Stimulated activated CD8-positive, alpha-beta memory T cell treated with anti-CD3 and anti-CD28 coated beads, Interleukin-2, amount 100 ng/mL, for 1 hour (primary cell): ENCODE measurements around the gene F2RL1.
"Not testable (repeated sequence)": the region's sequence is repeated elsewhere in the genome, so short reads cannot be mapped to it uniquely, and the experiment has no call there.

ENCODE experiments used
- DNase-seq, 2 donors: peaks; one replicate each; pipeline ENCODE4 v3.0.0-alpha.2; 2020; ENCODE audit warnings: low read depth in 2 of 2

Gene F2RL1

GRCh38 chr5:76849419-76850291, 30.8 kb downstream of the F2RL1 start, which contains the start of gene S100Z:
Gene S100Z (plus strand): TSS chr5:76850014. CDS start chr5:76875360, 25,346 bp downstream.
- peak in 1 of 2 donors; percentile 5 for DNase-seq

- DNase-seq, result no peak
Measured at GRCh38 chr5:76850543-76851145, 31.8 kb downstream of the F2RL1 start.

- no peak for DNase-seq
Measured at GRCh38 chr5:76851728-76852369, 33.0 kb downstream of the F2RL1 start.

GRCh38 chr5:76852772-76853171, 33.9 kb downstream of the F2RL1 start:
- no peak for DNase-seq

GRCh38 chr5:76853741-76854140, 34.9 kb downstream of the F2RL1 start:
- not testable (repeated sequence) for DNase-seq

GRCh38 chr5:76854644-76855043, 35.8 kb downstream of the F2RL1 start:
- DNase-seq, result no peak

GRCh38 chr5:76855501-76855900, 36.7 kb downstream of the F2RL1 start:
- DNase-seq, result not testable (repeated sequence)

- no peak for DNase-seq
Measured at GRCh38 chr5:76855961-76856360, 37.1 kb downstream of the F2RL1 start.

GRCh38 chr5:76856800-76857199, 38.0 kb downstream of the F2RL1 start:
- not testable (repeated sequence) for DNase-seq

GRCh38 chr5:76859591-76860247, 40.9 kb downstream of the F2RL1 start:
- no peak for DNase-seq

- DNase-seq, result no peak
Measured at GRCh38 chr5:76861612-76862011, 42.8 kb downstream of the F2RL1 start.

GRCh38 chr5:76863001-76863400, 44.2 kb downstream of the F2RL1 start:
- DNase-seq, result no peak

- no peak for DNase-seq
Measured at GRCh38 chr5:76866503-76866902, 47.7 kb downstream of the F2RL1 start.

GRCh38 chr5:76867038-76867437, 48.2 kb downstream of the F2RL1 start:
- DNase-seq, result no peak

- peak; percentile 10 to 22 for DNase-seq
Measured at GRCh38 chr5:76867827-76868693, 49.2 kb downstream of the F2RL1 start.

- no peak for DNase-seq
Measured at GRCh38 chr5:76870046-76870445, 51.2 kb downstream of the F2RL1 start.

GRCh38 chr5:76874088-76874581, 55.3 kb downstream of the F2RL1 start:
- DNase-seq, result no peak
